ENCODE results near the gene SPRYD4.

SPRYD4 gene

DNA sequence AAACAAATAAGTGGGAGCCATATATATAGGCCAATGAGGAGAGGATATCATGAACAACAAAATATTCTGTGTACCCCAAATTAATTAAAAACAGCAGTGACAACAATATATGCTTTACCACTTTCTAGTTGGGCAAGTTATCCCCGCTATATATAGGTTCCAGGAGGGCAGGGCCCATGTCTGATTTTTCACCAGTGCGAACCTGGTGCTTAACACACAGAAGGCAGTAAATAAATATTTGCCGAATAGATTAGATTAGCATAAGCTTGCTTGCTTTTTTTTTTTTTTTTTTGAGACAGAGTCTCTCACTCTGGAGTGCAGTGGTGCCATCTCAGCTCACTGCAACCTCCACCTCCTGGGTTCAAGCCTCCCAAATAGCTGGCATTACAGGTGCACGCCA, 10.6 kb upstream of the SPRYD4 start:
- no peak for TF ChIP-seq ZNF274 (IDR thresholded peaks at IDR 0.05; ENCODE audit: low read depth, low read length)
- H3K4me3 ChIP-seq (ENCODE audit: low read length) = no peak overlapping the region

DNA sequence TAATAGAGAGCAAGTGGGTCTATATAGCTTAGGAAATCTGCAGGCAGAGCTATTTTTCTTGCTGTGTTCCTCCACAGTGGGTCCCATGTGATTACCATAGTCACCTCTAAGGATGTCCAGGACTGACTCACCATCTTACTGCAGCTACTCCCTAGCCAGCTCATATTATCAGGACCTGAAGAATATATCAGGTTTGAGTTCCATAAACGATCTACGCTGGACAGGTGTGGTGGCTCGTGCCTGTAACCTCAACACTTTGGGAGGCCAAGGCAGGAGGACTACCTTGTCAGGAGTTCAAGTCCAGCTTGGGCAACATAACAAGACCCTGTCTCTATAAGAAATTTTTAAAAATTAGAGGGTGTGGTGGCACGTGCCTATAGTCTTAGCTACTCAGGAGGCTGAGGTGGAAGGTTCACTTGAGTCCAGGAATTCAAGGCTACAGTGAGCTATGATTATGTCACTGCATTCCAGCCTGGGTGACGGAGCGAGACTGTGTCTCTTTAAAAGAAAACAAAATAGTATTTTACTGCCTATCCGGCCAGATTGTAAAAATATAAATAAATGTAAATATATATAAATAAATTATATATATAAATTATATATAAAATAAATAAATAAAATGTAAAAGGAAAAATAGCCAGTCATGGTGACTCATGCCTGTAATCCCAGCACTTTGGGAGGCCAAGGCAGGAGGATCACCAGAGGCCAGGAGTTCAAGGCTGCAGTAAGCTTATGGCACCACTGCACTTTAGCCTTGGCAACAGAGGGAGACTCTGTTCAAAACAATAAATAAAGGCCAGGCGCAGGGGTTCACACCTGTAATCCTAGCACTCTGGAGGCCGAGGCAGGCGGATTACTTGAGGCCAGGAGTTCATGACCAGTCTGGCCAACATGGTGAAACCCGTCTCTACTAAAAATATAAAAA, 6.9 kb upstream of the SPRYD4 start:
- H3K4me3 ChIP-seq (ENCODE audit: low read length) = no peak overlapping the region
- no peak for TF ChIP-seq ZNF274 (IDR thresholded peaks at IDR 0.05; ENCODE audit: low read depth, low read length)

DNA sequence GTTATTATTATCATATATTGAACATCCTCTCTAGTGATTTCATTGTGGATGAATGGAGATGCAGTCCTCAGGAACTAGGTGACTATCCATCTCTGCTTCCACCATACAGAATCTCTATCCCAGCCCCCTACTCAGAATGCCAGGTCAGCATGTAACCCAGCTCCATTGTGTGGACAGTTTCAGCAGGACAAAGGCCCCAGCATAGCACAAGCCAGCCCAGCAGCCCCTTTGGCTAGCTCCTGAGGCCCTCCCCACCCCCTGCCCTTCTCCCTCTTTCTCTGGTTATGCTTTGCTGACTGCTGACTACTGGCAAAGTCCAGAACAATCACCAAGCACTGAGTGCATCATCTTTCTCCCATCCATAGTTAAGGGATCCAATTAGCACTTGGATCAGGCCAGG, 5.8 kb upstream of the SPRYD4 start:
- TF ChIP-seq ZNF274 (IDR thresholded peaks at IDR 0.05; ENCODE audit: low read depth, low read length) = no peak
- H3K4me3 ChIP-seq (ENCODE audit: low read length) = no peak overlapping the region

GRCh38 chr12:56469007-56469930, 891 bp downstream of the SPRYD4 start:
- peak overlapping the region; percentile 73 for H3K4me3 ChIP-seq (ENCODE audit: low read length)
- no peak for TF ChIP-seq ZNF274 (IDR thresholded peaks at IDR 0.05; ENCODE audit: low read depth, low read length)

GRCh38 chr12:56474389-56474788, 6.0 kb downstream of the SPRYD4 start:
- TF ChIP-seq ZNF274 (IDR thresholded peaks at IDR 0.05; ENCODE audit: low read depth, low read length) = no peak
- H3K4me3 ChIP-seq (ENCODE audit: low read length) = no peak overlapping the region

DNA sequence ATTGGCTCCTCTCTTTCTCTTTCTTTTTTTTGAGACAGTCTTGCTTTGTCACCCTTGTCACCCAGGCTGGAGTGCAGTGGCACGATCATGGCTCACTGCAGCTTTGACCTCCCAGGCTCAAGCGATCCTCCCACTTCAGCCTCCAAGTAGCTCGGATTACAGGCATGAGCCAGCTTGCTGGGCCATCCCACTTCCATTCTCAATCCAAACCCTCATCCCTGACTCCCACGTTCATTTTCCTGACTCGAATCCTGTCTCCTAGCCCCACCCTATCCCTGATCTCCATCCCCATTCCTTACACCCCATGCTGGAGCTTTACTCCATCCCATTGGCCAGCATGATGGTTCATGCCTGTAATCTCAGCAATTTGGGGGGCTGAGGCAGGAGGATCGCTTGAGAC, 7.8 kb downstream of the SPRYD4 start:
- H3K4me3 ChIP-seq (ENCODE audit: low read length) = no peak overlapping the region
- no peak for TF ChIP-seq ZNF274 (IDR thresholded peaks at IDR 0.05; ENCODE audit: low read depth, low read length)

GRCh38 chr12:56476972-56477432, 8.6 kb downstream of the SPRYD4 start:
- H3K4me3 ChIP-seq (ENCODE audit: low read length) = no peak overlapping the region
- no peak for TF ChIP-seq ZNF274 (IDR thresholded peaks at IDR 0.05; ENCODE audit: low read depth, low read length)

DNA sequence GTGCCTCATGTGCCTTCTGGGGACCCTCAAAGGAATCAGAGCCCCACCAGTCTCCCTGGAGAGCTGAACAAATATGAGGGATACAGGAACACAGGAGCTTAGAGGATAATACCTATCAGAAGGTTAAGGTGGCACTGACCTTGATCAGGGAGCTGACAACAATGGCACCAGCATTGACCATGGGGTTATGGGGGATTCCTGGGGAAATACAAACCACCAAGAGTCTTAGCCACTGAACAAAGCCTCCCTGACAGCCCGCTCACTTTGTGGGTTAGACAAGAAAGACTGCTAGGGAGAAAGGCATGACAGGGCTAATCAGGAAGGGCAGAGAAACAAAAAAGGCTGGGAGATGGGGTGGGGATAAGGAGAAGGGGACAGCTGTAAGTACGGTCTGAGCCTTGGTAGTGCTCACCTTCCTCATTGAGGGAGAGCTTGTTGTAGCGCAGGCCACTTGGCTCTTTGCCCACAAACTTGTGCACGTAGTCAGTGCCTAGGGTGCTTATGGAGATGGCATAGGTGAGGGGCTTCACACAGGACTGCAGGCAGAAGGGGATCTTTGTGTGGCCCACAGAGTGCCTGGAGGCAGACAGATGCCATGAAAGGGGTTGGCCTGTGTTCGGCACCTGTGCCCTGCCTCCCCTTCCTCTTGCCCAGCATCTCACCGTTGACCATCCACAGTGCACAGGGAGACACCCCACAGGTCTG, 9.3 kb downstream of the SPRYD4 start:
- no peak for TF ChIP-seq ZNF274 (IDR thresholded peaks at IDR 0.05; ENCODE audit: low read depth, low read length)
- no peak overlapping the region for H3K4me3 ChIP-seq (ENCODE audit: low read length)

DNA sequence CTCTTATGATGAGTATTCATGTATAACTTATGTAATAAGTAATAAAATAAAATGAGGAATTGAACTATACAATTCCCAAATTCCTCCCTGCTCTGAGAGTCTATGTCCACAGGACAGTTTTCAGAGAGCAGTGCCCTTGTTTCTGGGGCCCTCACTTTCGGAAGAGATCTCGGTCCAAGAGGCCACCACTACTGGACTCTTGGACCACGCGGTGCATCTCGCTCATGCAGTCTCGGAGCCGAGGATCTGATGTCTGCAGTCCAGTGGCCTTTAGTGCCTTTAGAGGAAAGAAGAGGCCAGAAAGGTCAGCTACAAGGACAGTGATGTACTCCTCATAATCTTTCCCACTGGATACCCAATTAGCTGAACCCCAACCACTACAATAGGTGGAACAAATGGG, 11.2 kb downstream of the SPRYD4 start:
- TF ChIP-seq ZNF274 (IDR thresholded peaks at IDR 0.05; ENCODE audit: low read depth, low read length) = no peak
- H3K4me3 ChIP-seq (ENCODE audit: low read length) = no peak overlapping the region

DNA sequence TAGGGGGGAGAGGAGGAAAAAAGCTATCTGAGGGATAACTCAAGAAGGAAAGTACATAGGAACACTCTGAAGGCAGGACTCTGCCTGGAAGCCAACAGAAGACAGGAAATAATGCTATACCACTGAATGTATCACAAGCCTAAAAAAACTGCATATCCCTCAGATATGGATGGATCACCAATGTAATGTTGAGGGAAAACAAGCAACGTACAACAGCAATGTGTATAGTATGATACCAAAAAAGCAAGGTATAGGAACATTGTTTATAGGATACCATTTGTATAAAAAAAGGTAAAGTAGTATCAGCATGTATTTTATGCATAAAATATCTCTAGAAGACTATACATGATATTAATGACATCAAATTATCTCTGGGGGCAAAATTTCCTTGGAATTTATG, 16.2 kb downstream of the SPRYD4 start:
- TF ChIP-seq ZNF274 (IDR thresholded peaks at IDR 0.05; ENCODE audit: low read depth, low read length) = no peak
- no peak overlapping the region for H3K4me3 ChIP-seq (ENCODE audit: low read length)

DNA sequence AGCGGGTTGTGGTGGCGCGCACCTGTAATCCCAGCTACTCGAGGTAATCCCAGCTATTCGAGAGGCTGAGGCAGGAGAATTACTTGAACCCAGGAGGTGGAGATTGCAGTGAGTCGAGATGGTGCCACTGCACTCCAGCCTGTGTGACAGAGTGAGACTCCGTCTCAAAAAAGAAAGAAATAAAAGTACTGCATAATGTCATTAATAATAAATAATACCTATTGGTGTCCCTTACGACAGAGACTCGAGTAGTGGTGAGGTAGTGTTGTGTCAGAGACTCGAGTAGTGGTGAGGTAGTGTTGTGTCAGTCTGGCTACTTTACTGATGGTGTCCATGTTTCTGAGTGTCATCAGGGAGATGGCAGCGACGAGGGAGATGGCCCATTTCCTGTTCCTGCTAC, 18.3 kb downstream of the SPRYD4 start:
- H3K4me3 ChIP-seq (ENCODE audit: low read length) = no peak overlapping the region
- no peak for TF ChIP-seq ZNF274 (IDR thresholded peaks at IDR 0.05; ENCODE audit: low read depth, low read length)

DNA sequence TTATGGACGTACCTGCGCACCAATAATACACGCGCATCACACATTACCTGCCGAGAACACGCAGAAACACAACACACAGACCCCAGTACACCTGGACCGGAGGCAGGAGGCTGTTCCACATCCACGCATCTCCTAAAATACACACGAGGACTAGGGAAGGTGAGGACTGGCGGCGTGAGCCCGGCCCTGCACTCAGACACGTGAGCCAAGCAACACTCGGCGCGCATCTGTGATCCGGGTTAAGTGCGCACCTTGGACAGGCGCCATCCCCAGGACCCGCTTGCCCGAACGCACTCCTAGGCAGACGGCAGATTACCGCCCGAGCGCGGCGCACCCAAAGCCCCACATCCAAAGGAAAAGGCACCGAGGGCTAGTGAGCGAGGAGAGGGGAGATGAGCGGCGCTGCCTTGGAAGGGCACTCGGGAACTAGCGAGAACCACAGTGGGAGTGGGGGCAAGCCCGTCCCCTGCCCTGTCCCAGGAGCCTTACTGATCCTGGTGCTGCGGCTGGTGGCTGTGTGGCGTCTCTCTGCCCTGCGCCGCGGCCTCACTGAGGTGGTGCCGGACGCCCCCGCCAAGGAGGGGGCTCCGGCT, 19.2 kb downstream of the SPRYD4 start:
- TF ChIP-seq ZNF274 (IDR thresholded peaks at IDR 0.05; ENCODE audit: low read depth, low read length) = no peak
- H3K4me3 ChIP-seq (ENCODE audit: low read length) = peak overlapping the region; percentile 36; the same call in 1 of the 2 replicates

DNA sequence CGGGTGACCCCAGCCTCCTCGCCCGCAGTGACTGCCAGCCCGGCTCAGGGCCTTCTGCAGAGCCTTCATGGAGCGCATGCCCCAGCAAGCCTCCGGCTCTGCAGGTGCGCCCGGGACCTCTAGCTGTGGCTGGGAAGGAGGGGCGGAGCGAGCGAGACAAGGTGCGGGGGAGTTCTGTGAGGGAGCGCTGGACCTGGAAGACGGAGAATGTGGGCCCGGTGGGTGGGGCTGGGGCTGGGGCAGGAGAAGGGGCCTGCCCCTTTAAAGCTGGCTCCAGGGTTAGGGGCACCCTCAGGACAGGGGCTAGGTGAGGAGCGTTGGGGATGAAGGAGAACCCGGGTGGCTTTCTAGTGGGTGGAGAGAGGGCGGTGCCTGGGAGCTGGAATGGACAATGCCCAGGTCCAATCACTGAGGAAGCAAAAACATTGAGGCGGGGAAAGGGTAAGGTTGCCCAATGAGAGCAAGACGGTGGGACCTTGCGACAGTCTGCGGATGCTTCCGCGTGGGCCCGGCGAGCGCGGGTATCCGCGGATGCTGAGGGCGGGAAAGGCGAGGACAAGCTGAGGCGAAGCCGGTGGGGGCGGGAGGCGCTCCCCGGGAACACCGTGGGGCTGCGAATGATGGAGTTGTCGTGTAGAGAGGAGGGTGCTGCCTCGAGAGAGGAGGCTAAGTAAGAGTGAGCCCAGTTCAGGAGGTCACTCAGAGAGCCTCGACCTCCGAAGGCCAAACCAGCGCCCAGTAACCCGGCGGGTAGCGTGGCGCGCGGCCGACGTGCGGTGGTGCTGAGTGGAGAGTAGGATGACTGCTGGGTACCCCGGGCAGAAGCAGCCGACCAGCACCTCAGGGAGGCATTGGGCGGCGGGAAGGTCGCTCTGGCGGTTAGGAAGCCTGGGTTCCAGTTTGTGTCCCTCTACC, 19.9 kb downstream of the SPRYD4 start, which contains the start of gene GLS2:
Gene GLS2, minus strand, starts transcription at position 121 of the 915 bp plus-strand sequence. Its CDS starts 43 bp downstream, at position 78.
- H3K4me3 ChIP-seq (ENCODE audit: low read length) = peak within 1 kb of the TSS; percentile 36; the same call in 1 of the 2 replicates
- TF ChIP-seq ZNF274 (IDR thresholded peaks at IDR 0.05; ENCODE audit: low read depth, low read length) = no peak
